ENCODE results near the gene AP5Z1.
"Not testable (repeated sequence)": the region's sequence is repeated elsewhere in the genome, so short reads cannot be mapped to it uniquely, and the experiment has no call there.

AP5Z1 gene

DNA sequence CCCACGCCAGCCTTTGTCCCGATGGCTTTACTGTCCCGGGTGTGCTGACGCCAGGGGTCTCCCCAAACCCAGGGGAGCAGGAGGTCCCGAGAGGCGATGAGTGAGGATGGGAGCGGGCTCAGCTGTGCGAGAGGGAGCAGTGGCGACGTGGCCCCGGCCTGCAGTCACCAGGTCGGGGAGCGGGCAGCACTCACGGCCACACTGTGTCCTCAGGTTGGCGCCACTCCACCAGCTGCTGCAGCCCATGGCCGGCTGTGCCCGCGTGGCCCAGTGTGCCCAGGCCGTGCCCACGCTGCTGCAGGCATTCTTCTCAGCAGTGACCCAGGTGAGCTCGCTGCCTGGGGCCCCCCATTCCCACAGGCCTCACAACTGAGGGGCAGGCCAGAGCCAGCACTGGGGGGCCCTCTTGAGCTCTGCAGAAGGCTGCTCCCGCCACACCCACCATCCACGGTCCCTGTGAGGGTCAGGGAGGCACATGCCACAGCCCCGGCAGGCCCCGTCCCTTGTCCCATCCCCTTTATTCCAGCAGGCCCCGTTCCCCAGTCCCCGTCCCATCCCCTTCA, 13.3 kb downstream of the AP5Z1 start:
- DNase-seq (ENCODE audit: low read depth), result no peak

- no peak for DNase-seq (ENCODE audit: low read depth)
Measured at GRCh38 chr7:4789194-4790077, 14.0 kb downstream of the AP5Z1 start.

GRCh38 chr7:4790078-4790465, 14.6 kb downstream of the AP5Z1 start:
- no peak for DNase-seq (ENCODE audit: low read depth)

DNA sequence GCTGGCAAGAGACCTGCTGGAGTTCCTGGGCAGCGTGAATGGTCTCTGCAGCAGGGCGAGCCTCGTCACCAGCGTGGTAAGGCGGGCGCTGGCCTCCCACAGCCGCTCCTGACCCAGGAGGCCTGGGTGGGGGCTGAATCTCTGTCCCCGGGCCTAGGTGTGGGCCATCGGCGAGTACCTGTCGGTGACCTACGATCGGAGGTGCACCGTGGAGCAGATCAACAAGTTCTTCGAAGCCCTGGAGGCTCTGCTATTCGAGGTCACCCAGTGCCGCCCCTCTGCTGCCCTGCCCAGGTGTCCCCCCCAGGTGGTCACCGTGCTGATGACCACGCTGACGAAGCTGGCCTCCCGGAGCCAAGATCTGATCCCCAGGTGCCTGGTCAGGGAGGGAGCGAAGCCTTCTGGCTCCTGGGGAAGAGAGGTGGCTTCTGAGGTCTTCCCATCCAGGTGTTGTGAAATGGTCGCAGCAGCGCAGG, 15.1 kb downstream of the AP5Z1 start:
- no peak for DNase-seq (ENCODE audit: low read depth)

DNA sequence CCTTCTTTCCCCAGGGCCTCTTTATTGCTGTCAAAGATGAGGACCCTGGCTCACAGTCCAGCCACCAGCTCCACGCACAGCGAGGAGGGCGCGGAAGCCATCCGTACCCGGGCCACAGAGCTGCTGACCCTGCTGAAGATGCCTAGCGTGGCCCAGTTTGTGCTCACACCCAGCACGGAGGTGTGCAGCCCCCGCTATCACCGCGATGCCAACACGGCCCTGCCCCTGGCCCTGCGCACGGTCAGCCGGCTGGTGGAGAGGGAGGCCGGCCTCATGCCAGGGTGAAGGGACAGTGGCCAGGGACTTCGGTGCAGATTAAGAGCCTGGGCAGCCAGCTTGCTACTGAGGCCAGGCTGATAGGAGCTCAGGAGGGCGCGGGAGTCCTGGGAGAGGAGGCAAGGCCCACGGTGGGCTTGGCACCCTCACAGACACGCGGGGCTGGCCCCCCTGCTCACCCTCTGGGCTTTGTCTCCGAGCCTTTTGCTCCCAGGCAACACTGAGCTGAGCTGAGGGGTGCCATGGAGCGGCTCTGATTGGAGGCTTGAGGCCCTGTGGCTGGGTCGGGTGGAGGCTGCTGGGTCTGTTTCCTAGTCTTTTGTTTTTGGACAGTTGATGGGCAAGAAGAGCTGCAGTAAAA, 15.8 kb downstream of the AP5Z1 start:
- no peak for DNase-seq (ENCODE audit: low read depth)

DNA sequence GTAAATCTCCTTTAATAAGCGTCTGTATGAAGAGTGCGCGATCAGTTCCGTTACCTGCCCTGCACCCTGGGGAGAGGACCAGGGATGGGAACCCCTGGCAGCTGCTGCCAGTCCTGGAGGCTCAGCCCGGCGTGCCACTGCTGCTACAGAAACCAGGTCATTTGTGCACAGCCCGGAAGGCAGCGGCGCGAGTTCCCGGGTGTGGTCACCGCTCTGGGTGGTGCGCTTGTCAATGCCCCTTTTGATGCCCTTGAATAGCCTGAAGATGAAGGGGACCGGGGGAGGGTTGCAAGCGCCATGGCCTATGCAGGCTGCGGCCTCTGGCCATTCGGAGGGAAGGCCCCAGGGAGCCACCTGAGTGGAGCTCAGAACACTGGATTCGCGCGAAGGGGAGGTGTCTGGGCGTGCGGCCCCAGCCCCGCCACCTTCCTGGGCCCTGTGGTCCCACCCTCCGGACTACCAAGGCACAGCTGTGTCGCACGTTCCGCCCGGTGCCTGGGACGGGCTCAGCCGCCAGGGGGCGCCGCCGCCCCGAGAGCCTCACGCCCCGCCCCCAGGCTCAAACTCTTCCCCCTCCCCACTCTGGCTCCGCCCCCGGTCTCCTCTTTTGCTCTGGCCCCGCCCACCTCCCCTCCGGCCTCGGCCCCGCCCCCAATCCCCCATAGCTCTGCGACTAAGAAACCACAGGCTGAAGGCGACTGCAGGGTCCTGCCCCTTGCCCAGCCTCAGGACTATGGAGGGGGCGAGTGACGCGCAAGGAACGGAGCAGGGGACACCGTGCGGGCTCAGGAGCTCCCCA, 16.5 kb downstream of the AP5Z1 start:
- DNase-seq (ENCODE audit: low read depth), result peak; percentile 55

GRCh38 chr7:4792537-4793126, 17.2 kb downstream of the AP5Z1 start:
- DNase-seq (ENCODE audit: low read depth), result no peak

GRCh38 chr7:4793385-4793993, 18.1 kb downstream of the AP5Z1 start:
- DNase-seq (ENCODE audit: low read depth), result not testable (repeated sequence)

DNA sequence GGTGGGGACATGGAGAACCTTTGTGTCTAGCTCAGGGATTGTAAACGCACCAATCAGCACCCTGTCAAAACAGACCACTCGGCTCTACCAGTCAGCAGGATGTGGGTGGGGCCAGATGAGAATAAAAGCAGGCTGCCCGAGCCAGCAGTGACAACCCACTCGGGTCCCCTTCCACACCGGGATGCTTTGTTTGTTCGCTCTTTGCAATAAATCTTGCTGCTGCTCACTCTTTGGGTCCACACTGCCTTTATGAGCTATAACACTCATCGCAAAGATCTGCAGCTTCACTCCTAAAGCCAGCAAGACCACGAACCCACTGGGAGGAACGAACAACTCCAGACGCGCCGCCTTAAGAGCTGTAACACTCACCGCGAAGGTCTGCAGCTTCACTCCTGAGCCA, 18.7 kb downstream of the AP5Z1 start:
- DNase-seq (ENCODE audit: low read depth), result not testable (repeated sequence)

DNA sequence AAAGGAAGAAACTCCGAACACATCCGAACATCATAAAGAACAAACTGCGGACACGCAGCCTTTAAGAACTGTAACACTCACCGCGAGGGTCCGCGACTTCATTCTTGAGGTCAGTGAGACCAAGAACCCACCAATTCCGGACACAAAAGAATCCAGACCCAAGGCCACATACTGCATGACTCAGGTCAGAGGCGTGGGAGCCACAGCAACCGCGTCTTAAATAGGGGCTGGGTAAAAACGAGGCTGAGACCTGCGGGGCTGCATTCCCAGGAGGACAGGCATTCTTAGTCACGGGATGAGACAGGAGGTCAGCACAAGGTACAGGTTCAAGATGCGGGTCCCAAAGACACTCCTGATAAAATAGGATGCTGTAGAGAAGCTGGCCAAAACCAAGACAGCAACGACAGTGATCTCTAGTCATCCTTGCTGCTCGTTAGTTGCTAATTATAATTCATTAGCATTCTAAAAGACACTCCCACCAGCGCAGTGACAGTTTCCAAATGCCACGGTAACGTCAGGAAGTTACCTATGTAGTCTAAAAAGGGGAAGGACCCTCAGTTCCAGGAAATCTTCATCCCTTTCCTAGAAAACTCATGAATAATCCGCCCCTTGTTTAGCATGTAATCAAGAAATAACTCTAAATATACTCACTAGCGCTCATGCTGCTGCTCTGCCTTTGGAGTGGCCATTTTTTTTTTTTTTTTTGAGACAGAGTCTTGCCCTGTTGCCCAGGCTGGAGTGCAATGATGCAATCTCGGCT, 19.3 kb downstream of the AP5Z1 start:
- no peak for DNase-seq (ENCODE audit: low read depth)

DNA sequence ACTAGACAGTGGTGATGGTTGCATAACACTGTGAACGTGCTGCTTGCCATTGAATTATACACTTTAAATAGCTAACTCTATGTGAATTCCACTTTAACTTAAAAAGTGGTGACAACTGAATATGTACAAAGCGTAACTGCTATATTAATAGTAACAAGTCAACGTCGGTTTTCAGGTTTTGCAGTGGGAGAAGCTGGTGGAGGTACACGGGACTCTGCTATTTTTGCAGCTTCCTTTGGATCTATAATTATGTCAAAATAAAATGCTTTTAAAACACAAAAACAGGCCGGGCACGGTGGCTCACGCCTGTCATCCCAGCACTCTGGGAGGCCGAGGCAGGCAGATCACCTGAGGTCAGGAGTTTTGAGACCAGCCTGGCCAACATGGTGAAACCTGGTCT, 21.0 kb downstream of the AP5Z1 start:
- DNase-seq (ENCODE audit: low read depth), result no peak

DNA sequence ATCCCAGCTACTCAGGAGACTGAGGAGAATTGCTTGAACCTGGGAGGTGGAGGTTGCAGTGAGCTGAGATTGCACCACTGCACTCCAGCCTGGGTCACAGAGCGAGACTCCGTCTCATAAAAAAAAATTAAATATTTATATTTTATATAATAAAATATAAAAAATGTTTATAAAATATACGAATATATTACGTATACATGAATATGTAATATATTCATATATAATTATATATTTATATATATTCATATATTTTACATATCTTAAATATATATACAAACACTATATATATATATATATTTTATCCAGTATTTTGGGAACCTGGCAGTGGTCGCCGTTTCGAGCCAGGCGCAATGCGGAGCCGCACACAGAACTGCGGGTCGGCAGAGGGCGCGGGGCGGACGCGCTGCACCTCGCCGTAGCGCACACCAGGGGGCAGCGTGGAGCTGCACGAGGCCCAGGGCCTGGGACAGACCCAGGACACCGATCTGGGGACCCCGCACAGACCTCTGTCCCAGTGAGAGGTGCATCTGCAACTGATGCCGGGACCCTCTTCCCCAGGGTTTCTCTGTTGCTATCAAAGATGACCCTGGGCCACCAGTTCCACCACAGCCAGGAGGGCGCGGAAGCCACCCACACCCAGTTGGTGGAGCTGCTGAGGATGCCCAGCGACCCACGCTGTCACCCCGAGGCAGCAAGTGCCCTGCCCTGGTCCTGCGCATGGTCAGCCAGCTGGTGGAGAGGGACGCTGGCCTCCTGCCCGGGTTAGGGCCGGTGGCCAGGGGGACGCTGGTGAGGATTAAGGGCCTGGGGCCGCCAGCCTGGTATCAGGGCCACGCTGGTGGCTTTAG, 22.7 kb downstream of the AP5Z1 start:
- DNase-seq (ENCODE audit: low read depth), result no peak

DNA sequence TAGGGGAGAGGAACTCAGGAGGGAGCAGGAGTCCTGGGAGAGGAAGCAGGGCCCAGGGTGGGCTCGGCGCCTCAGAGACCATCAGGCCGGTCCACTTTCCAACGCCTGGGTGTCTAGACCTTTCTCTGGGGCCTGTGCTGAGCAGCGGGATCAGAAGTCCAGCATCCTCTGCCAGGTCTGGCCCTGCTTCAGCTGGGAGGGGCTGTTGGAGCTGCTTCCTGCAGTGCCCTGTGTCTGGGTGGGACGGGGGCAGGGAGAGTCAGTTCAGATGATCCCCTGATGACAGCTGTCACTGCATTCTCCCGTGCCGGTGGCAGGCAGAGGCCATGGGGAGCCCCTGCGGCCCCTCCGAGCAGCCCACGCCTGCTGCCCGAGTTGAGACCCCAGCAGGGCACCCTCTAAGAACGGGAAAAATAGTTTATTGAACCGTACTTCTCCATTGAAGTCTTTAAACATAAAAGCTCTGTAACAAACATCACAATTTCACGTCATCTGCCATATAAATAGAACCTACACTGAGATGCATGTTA, 23.3 kb downstream of the AP5Z1 start:
- DNase-seq (ENCODE audit: low read depth), result no peak

- DNase-seq (ENCODE audit: low read depth), result no peak
Measured at GRCh38 chr7:4799508-4800268, 24.3 kb downstream of the AP5Z1 start.

DNA sequence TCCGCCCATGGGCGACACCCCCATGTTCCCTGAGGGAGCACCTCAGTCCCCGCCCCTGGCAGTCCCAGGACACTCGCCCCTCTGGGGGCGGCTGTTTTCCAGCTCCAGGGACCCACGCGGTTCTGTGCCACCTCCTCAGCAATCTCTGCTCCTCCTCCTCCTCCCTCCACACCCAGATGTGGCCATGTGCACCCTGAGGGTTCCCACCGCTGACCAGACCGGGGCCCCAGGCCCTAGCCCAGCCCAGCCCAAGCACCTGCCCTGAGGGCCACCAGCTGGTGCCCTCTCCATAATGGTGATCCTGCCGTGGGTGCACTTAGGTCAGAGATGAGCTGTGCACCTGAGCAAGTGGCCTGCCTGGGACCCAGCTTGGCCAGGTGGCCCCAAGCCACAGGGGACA, 25.1 kb downstream of the AP5Z1 start:
- DNase-seq (ENCODE audit: low read depth), result no peak

DNA sequence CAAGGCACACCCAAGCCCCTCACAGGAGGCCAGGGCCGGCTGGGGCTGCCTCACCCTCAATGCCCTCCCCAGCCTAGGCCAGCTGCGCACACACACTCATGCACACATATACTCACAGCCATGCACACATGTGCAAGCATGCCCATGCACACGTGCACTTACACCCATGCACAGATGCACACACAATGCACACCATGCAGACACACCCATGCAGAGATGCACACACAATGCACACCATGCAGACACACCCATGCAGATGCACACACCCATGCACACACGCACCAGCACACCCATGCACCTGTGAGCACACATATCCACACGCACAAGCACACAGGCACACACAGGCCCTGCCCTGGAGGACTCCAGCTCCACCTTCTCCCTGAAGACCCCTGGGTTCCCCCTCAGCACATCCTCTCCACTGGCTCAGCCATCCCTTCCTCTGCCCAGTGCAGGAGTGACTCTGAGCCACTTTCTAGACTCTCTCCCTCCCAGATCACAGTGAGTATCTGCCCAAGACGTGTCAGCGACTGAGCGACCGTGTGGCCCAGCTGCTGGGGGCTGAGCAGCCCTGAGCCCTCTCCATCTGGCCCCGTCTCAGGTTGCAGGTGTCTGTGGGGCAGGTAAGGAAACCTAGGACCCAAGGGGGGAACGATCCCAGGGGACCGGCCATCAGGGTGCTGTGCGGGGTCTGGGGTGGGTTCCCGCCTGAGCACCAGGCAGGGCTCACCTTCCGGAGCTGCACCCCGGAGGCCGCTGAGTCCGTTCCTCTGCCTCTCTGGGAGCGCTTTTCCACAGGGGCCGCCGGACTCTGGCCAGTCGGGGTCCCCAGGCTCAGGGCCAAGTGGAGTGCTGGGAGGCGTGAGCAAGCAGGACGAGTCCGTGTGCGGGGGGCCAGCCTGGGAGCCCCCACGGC, 25.8 kb downstream of the AP5Z1 start:
- no peak for DNase-seq (ENCODE audit: low read depth)

DNA sequence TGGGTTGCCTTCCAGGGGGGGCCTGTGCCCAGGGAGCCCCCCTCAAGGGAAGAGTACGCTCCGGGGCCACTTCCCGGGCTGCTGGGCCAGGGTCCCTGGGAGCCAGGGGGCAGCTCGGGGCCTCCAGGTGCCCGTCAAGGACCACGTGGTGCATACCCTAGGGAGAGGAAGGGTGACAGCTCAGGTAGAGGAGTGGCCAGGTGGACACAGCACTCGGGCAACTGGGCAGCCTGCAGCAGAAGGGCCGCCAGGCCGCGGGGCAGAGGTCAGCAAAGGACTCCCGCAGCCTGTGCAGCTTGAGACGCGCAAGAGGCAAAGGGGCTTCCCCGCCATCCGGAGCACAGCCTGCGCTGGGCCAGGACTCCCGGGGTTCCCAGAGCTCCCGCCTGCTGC, 26.4 kb downstream of the AP5Z1 start:
- no peak for DNase-seq (ENCODE audit: low read depth)

- DNase-seq (ENCODE audit: low read depth), result not testable (repeated sequence)
Measured at GRCh38 chr7:4802577-4802976, 27.2 kb downstream of the AP5Z1 start.
